HEK293 (cell line): Measurements from ENCODE around the gene GRK3.

Source experiments
- CTCF ChIA-PET: fragments of 350-600 bp; formaldehyde crosslinking; extraction: SDS; loops from one replicate; lab custom pipeline; 2021; ENCODE audit warnings: antibody characterized with exemption; lab: Yijun Ruan, JAX
- POLR2A ChIA-PET: fragments of 300-600 bp; formaldehyde crosslinking; extraction: SDS; loops from one replicate; lab custom pipeline; 2020; ENCODE audit warnings: antibody characterized with exemption, inconsistent platforms; lab: Yijun Ruan, JAX
- H3K27ac ChIP-seq: fragments of 200-500 bp; sonication (Bioruptor generic); 2 replicates; pipeline ENCODE4 v1.5.1; 2014; ENCODE audit warnings: low read depth, low read length, control low read depth, inconsistent platforms; ENCODE audit errors: extremely low read depth
- H3K36me3 ChIP-seq, 2 experiments: fragments of 200-500 bp in 1 of 2; sonication (Bioruptor generic) in 1 of 2; 1 replicate in 1 of 2; 2 replicates in 1 of 2; pipeline ENCODE4 v1.5.1; 2014 to 2017; ENCODE audit warnings: inconsistent platforms in 2 of 2, low read length in 2 of 2; ENCODE audit not compliant: control insufficient read depth in 2 of 2, insufficient read depth in 1 of 2
- H3K4me1 ChIP-seq: fragments of 200-500 bp; sonication (Bioruptor generic); 2 replicates; pipeline ENCODE4 v1.5.1; 2014; ENCODE audit warnings: mild to moderate bottlenecking, low read length, inconsistent platforms; ENCODE audit not compliant: control insufficient read depth, insufficient read depth
- H3K4me3 ChIP-seq: 2 replicates; pipeline ENCODE4 v1.5.1; 2011; ENCODE audit warnings: low read depth, mild to moderate bottlenecking, control low read depth, low read length, moderate library complexity
- H3K9me3 ChIP-seq: fragments of 200-500 bp; sonication (Bioruptor generic); 2 replicates; pipeline ENCODE4 v1.5.1; 2014; ENCODE audit warnings: low read depth, low read length, inconsistent platforms; ENCODE audit not compliant: control insufficient read depth, insufficient read depth
- KLF9 ChIP-seq: fragments of 450-650 bp; formaldehyde crosslinking; IDR thresholded peaks from 2 replicates; pipeline ENCODE4 v1.5.1; 2016; ENCODE audit warnings: missing biosample characterization, missing genetic modification characterization, low read depth
- MEIS1 ChIP-seq: sonication (generic); formaldehyde crosslinking; IDR thresholded peaks from 2 replicates; pipeline ENCODE4 v1.8.1; 2022; ENCODE audit warnings: missing genetic modification reagents, mild to moderate bottlenecking, borderline replicate concordance
- PRDM10 ChIP-seq: fragments of 450-650 bp; formaldehyde crosslinking; IDR thresholded peaks from 2 replicates; pipeline ENCODE4 v1.5.1; 2016; ENCODE audit warnings: missing biosample characterization, missing genetic modification characterization
- SCRT2 ChIP-seq: fragments of 450-650 bp; formaldehyde crosslinking; IDR thresholded peaks from 2 replicates; pipeline ENCODE4 v1.5.1; 2016; ENCODE audit warnings: missing biosample characterization, missing genetic modification characterization
- SP2 ChIP-seq: fragments of 450-650 bp; formaldehyde crosslinking; IDR thresholded peaks from 2 replicates; pipeline ENCODE4 v1.5.1; 2016; ENCODE audit warnings: missing biosample characterization, missing genetic modification characterization
- ZBTB7A ChIP-seq: fragments of 450-650 bp; formaldehyde crosslinking; IDR thresholded peaks from 2 replicates; pipeline ENCODE4 v1.5.1; 2016; ENCODE audit warnings: low read depth, missing biosample characterization, missing genetic modification characterization
- ZFP3 ChIP-seq: fragments of 450-650 bp; formaldehyde crosslinking; IDR thresholded peaks from 2 replicates; pipeline ENCODE4 v1.5.1; 2016; ENCODE audit warnings: low read depth, missing biosample characterization, missing genetic modification characterization
- ZNF112 ChIP-seq: fragments of 450-650 bp; formaldehyde crosslinking; IDR thresholded peaks from 2 replicates; pipeline ENCODE4 v1.5.0; 2017; ENCODE audit warnings: missing biosample characterization, missing genetic modification characterization
- ZNF114 ChIP-seq: fragments of 450-650 bp; formaldehyde crosslinking; IDR thresholded peaks from 2 replicates; pipeline ENCODE4 v1.5.0; 2017; ENCODE audit warnings: missing biosample characterization, missing genetic modification characterization
- ZNF157 ChIP-seq: fragments of 450-650 bp; formaldehyde crosslinking; IDR thresholded peaks from 2 replicates; pipeline ENCODE4 v1.5.1; 2016; ENCODE audit warnings: missing biosample characterization, missing genetic modification characterization
- ZNF473 ChIP-seq: fragments of 450-650 bp; formaldehyde crosslinking; IDR thresholded peaks from 2 replicates; pipeline ENCODE4 v1.5.1; 2017; ENCODE audit warnings: missing biosample characterization, missing genetic modification characterization
- ZNF529 ChIP-seq: fragments of 450-650 bp; formaldehyde crosslinking; IDR thresholded peaks from 2 replicates; pipeline ENCODE4 v1.5.1; 2017; ENCODE audit warnings: missing genetic modification characterization, missing biosample characterization; ENCODE audit not compliant: insufficient replicate concordance
- ZNF571 ChIP-seq: fragments of 450-650 bp; formaldehyde crosslinking; IDR thresholded peaks from 2 replicates; pipeline ENCODE4 v1.5.0; 2017; ENCODE audit warnings: missing biosample characterization, missing genetic modification characterization
- ZNF639 ChIP-seq: fragments of 450-650 bp; formaldehyde crosslinking; IDR thresholded peaks from 2 replicates; pipeline ENCODE4 v1.5.1; 2016; ENCODE audit warnings: missing biosample characterization, missing genetic modification characterization
- ZNF664 ChIP-seq: fragments of 450-650 bp; formaldehyde crosslinking; IDR thresholded peaks from 2 replicates; pipeline ENCODE4 v1.5.1; 2016; ENCODE audit warnings: missing biosample characterization, missing genetic modification characterization
- ZNF785 ChIP-seq: fragments of 450-650 bp; formaldehyde crosslinking; IDR thresholded peaks from 2 replicates; pipeline ENCODE4 v1.5.1; 2016; ENCODE audit warnings: missing biosample characterization, missing genetic modification characterization
- ZNF837 ChIP-seq: fragments of 450-650 bp; formaldehyde crosslinking; IDR thresholded peaks from 2 replicates; pipeline ENCODE4 v1.5.1; 2016; ENCODE audit warnings: missing biosample characterization, missing genetic modification characterization
- ZNF843 ChIP-seq: fragments of 450-650 bp; formaldehyde crosslinking; IDR thresholded peaks from 2 replicates; pipeline ENCODE4 v1.5.1; 2016; ENCODE audit warnings: missing biosample characterization, missing genetic modification characterization
- ZSCAN18 ChIP-seq: fragments of 450-650 bp; formaldehyde crosslinking; IDR thresholded peaks from 2 replicates; pipeline ENCODE4 v1.5.1; 2016; ENCODE audit warnings: missing biosample characterization, missing genetic modification characterization
- TF ChIP-seq, protein P1 (sequence below): fragments of 450-650 bp; formaldehyde crosslinking; IDR thresholded peaks from 2 replicates; pipeline ENCODE4 v1.5.1; 2016; ENCODE audit warnings: missing biosample characterization, missing genetic modification characterization
- TF ChIP-seq, protein P2 (sequence below): fragments of 450-650 bp; formaldehyde crosslinking; IDR thresholded peaks from 2 replicates; pipeline ENCODE4 v1.5.1; 2016; ENCODE audit warnings: missing biosample characterization, missing genetic modification characterization
- TF ChIP-seq, protein P3 (sequence below): fragments of 450-650 bp; formaldehyde crosslinking; IDR thresholded peaks from 2 replicates; pipeline ENCODE4 v1.5.1; 2016; ENCODE audit warnings: missing biosample characterization, missing genetic modification characterization

GRK3 gene

GRCh38 chr22:25621986-25622385, 57.5 kb downstream of the GRK3 start:
- no peaks in the 10 kb centered on the region for H3K36me3 ChIP-seq
- ChIA-PET POLR2A (no interaction called here), CTCF (interaction anchor here (0.6 to 0.9 kb wide), 2 partner anchors 141 to 151 kb away, joined by 3 read pairs; no protein-coding TSS in a partner anchor)
- peaks cover 3% of the 10 kb centered on the region for H3K4me1 ChIP-seq
- no peaks in the 10 kb centered on the region for H3K9me3 ChIP-seq
- no peak overlapping the region for H3K4me3 ChIP-seq
- H3K27ac ChIP-seq, result no peak overlapping the region
- TF ChIP-seq, protein P1, sequence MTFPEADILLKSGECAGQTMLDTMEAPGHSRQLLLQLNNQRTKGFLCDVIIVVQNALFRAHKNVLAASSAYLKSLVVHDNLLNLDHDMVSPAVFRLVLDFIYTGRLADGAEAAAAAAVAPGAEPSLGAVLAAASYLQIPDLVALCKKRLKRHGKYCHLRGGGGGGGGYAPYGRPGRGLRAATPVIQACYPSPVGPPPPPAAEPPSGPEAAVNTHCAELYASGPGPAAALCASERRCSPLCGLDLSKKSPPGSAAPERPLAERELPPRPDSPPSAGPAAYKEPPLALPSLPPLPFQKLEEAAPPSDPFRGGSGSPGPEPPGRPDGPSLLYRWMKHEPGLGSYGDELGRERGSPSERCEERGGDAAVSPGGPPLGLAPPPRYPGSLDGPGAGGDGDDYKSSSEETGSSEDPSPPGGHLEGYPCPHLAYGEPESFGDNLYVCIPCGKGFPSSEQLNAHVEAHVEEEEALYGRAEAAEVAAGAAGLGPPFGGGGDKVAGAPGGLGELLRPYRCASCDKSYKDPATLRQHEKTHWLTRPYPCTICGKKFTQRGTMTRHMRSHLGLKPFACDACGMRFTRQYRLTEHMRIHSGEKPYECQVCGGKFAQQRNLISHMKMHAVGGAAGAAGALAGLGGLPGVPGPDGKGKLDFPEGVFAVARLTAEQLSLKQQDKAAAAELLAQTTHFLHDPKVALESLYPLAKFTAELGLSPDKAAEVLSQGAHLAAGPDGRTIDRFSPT, result no peak
- TF ChIP-seq ZNF639 (tag by site-specific recombination) (no peak), MEIS1 (CRISPR knock-in tag) (no peak), ZBTB7A (tag by site-specific recombination) (no peak), ZNF664 (tag by site-specific recombination) (no peak), ZNF112 (no peak), ZNF529 (tag by site-specific recombination) (no peak), ZNF473 (no peak), ZNF114 (tag by site-specific recombination) (no peak)
- TF ChIP-seq, all 188 proteins: peak for 0

DNA sequence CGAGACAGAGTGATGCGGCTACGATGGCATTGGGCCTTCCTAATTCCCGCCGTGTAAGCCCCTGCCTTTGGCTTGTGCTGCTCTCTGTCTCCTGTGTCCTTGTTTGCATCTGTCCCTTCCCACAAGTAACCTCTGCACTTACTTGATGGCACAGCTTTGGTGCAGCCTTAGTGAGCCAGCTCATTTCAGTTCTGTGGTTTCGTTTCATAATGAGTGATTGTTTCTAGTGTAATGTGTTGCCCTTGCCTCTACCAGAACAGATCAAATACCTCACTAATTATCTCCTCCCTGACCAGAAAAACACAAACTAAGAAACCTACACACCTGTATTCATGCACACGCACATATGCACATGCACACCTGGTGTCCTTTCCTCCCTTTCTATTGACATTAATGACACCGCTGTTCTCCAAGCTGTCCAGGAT, 58.8 kb downstream of the GRK3 start:
- H3K4me3 ChIP-seq, result no peak overlapping the region

GRCh38 chr22:25623851-25624250, 59.4 kb downstream of the GRK3 start:
- CTCF ChIA-PET, result interaction anchor here (0.6 kb wide), 1 partner anchor 737 kb away, joined by 3 read pairs; no protein-coding TSS in a partner anchor
- H3K4me1 ChIP-seq, result peaks cover 10% of the 10 kb centered on the region
- no peak for TF ChIP-seq ZNF157 (tag by site-specific recombination)
- no peak for TF ChIP-seq ZNF785 (tag by site-specific recombination)
- TF ChIP-seq ZNF571, result no peak
- no peak for TF ChIP-seq KLF9 (tag by site-specific recombination)
- no peak for TF ChIP-seq PRDM10 (tag by site-specific recombination)
- TF ChIP-seq, protein P2, sequence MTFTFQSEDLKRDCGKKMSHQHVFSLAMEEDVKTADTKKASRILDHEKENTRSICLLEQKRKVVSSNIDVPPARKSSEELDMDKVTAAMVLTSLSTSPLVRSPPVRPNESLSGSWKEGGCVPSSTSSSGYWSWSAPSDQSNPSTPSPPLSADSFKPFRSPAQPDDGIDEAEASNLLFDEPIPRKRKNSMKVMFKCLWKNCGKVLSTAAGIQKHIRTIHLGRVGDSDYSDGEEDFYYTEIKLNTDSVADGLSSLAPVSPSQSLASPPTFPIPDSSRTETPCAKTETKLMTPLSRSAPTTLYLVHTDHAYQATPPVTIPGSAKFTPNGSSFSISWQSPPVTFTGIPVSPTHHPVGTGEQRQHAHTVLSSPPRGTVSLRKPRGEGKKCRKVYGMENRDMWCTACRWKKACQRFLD (tag by site-specific recombination), result no peak
- no peak for TF ChIP-seq ZSCAN18 (tag by site-specific recombination)
- no peak for TF ChIP-seq ZNF837 (tag by site-specific recombination)
- TF ChIP-seq, protein P3, sequence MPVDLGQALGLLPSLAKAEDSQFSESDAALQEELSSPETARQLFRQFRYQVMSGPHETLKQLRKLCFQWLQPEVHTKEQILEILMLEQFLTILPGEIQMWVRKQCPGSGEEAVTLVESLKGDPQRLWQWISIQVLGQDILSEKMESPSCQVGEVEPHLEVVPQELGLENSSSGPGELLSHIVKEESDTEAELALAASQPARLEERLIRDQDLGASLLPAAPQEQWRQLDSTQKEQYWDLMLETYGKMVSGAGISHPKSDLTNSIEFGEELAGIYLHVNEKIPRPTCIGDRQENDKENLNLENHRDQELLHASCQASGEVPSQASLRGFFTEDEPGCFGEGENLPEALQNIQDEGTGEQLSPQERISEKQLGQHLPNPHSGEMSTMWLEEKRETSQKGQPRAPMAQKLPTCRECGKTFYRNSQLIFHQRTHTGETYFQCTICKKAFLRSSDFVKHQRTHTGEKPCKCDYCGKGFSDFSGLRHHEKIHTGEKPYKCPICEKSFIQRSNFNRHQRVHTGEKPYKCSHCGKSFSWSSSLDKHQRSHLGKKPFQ (tag by site-specific recombination), result no peak

More for the DNA sequence above, 58.8 kb downstream of the GRK3 start:
- H3K4me1 ChIP-seq, result peaks cover 10% of the 10 kb centered on the region
- POLR2A ChIA-PET, result no interaction called here
- no peak overlapping the region for H3K27ac ChIP-seq
- no peaks in the 10 kb centered on the region for H3K9me3 ChIP-seq
- TF ChIP-seq SCRT2 (no peak), ZFP3 (tag by site-specific recombination) (no peak), ZNF843 (tag by site-specific recombination) (no peak), SP2 (no peak)
- CTCF ChIA-PET, result no interaction called here
- no peaks in the 10 kb centered on the region for H3K36me3 ChIP-seq

More at GRCh38 chr22:25623851-25624250, 59.4 kb downstream of the GRK3 start:
- Histone ChIP-seq H3K9me3 (no peaks in the 10 kb centered on the region), H3K27ac (no peak overlapping the region), H3K4me3 (no peak overlapping the region), H3K36me3 (no peaks in the 10 kb centered on the region)
- POLR2A ChIA-PET, result no interaction called here
